NCI-H526 (cell line): ENCODE results near the gene ASTN2.
A peak's percentile ranks its signal among the peaks of the same experiment; 100 is the strongest.

Source experiments
- DNase-seq, 2 experiments: peaks; one replicate each; lab custom pipeline; 2025; lab: John Stamatoyannopoulos, UW

The ASTN2 gene

DNA sequence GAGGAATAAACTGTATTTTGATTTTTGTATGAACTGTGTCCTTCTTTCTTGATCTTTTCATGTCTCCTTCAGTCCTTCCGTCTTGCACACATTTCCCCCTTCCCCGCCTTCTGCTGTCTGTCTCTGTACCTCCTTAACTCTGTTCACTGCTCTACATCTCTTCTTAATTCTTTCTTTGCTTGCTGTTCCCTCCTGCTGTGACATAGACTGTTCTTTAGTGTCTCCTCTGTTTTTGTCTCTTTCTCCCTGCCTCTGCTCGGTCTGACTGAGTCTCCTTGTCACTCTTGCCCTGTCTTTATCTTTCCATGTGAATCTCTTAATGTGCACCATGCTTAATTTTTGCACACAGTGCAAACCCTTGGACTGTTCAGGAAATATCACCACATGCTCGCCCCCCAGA lies 614.8 kb downstream of the ASTN2 start:
- no peak for DNase-seq

DNA sequence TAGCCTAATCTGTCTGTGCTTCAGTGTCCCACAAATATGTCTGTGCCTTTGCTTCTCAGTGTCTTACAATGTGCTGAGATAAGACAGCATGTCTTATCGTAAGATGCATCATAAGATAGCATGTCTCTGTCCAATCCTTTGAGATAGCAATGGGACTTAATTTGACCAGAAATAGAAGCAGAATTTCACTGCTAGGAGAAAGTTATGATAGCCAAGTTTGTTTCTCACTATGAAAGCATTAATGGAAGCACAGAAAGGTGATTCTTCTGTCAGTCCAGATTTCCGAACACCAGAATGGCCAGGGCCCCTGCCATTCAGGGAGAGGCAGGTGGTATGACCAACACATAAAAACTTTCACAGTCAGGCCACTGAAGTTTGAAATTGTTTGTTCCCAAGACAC lies 616.3 kb downstream of the ASTN2 start:
- DNase-seq: no peak

DNA sequence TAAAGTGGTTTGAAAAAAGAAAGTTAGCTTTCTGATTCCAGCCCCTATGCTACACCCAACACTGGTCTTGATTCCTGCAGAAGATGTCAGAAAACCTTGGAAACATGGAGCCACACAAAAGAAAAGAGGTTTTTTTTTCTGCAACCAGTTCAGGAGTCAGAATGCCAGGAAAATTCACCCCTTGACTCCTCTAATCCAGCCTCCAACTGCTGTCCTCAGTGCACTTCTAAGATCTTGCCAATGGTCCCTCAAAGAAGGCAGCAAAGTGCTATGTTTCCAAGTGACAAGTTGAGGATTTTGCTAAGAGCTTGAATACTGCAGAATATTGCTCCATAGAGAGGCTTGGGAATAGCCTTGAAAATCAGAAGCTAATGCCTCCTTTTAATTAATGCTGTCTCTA lies 617.6 kb downstream of the ASTN2 start:
- DNase-seq: no peak

DNA sequence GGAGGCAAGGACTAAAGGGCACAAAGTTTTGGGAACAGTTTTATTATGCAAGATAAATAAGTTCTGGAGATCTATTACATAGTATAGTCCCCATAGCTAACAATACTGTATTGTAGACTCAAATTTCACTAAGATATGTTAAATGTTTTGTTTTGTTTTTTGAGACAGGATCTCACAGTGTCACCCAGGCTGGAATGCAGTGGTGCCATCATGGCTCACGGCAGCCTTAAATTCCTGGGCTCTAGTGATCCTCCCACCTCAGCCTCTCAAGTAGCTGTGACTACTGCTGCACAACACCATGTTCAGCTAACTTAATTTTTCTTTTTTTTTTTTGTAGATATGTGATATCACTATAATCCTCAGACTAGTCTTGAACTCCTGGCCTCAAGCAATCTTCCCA lies 618.2 kb downstream of the ASTN2 start:
- DNase-seq: no peak

DNA sequence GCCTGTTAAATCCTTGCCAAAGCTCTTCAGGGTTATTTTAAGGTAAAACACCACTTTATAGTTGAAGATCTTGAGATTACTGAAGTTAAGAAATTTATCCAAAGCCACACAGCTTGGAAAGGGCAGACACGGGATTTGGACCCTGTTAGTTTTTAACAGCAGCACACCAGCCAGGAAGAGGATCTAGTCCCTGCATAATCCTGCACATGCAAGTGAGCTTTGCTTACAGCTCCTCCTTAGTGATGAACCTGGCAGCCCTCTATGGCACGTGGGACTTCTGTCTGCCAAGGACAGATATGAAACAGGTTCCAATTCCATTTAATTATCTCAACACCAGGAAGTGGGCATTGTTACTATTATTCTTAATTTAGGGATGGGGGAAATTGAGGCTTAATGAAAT lies 619.0 kb downstream of the ASTN2 start:
- DNase-seq: no peak

DNA sequence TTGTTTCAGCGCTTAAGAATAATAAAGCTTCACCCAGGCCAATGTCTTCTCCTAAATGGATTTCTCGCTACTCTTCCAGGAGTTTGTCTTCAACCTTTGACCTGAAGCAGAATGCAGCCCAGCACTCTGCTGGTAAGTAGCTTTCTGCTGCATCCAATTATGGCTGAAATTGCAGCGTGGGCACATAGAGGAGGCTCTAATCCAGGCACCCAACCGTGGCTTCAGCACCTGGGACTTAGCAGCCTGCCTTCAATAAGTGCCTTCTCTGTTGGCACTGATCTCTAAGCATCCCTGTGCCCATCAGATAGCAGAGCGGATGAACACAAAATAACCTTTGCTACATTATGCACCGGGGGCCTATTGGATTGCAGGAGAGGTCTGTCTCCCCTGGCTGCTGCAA lies 622.6 kb downstream of the ASTN2 start:
- no peak for DNase-seq

DNA sequence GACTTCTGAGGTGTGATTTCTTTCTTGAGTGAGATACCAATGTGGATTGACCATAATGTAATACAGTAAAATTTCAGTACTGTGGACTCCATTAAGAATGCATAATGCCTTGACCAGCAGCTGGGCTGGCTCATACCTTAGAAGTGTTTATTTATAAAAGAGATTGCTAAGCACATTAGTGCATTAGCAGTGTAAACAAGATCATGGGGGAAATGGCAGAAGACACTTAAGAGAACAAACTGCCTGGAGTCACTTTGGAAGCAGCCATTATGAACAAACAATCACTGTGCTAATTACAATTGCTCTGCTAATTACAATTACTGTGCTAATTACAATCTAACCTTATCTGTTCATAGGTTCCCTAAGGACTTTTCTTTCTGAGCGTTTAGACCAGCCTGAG lies 623.5 kb downstream of the ASTN2 start:
- no peak for DNase-seq

DNA sequence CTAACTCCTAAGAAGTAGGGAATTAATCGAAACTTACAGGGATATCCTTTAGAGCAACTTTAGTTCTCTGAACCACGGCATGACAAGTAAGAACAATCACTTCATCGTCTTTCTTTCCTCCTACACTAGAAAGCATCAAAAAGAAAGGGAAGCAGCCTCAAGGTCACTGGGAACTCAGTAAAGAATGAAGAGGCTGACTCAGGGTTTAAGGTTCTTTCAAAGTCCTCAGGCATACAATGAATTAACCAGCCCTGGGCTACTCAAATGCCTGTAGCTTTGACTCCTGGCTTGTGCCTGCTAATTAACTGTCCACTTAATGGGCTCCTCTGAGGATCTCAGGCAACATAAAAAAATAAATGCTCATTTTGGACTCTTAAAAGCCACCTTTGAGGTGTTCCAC lies 625.8 kb downstream of the ASTN2 start:
- DNase-seq: no peak

DNA sequence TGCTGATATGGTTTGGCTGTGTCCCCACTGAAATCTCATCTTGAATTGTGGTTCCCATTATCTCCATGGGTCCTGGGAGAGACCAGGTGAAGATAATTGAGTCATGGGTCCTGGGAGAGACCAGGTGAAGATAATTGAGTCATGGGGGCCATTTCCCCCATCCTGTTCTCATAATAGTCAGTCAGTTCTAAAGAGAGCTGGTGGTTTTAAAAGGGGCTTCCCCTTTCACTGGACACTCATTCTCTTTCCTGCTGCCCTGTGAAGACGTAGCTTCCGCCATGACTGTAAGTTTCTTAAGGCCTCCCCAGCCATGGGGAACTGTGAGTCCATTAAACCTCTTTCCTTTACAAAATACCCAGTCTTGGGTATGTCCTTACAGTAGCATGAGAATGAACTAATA lies 628.1 kb downstream of the ASTN2 start:
- no peak for DNase-seq

DNA sequence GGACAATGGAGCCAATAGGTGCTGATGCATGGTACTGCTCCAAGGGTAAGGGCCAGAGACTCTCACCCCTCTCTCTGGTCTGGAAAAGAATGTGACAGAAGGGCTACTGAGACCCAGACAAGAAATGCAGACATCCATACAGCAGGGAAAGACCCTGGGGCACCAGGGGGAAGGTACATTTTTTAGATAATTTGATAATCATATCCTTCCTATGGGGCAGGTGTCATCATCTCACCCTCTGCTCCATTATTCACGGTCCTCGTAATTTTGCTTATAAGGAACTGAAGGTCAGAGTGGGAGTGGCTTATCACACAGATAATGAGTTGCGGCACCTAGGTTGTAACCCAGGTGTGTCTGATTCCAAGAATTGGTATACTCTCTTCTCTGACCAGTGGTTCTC lies 637.7 kb downstream of the ASTN2 start:
- DNase-seq: no peak

DNA sequence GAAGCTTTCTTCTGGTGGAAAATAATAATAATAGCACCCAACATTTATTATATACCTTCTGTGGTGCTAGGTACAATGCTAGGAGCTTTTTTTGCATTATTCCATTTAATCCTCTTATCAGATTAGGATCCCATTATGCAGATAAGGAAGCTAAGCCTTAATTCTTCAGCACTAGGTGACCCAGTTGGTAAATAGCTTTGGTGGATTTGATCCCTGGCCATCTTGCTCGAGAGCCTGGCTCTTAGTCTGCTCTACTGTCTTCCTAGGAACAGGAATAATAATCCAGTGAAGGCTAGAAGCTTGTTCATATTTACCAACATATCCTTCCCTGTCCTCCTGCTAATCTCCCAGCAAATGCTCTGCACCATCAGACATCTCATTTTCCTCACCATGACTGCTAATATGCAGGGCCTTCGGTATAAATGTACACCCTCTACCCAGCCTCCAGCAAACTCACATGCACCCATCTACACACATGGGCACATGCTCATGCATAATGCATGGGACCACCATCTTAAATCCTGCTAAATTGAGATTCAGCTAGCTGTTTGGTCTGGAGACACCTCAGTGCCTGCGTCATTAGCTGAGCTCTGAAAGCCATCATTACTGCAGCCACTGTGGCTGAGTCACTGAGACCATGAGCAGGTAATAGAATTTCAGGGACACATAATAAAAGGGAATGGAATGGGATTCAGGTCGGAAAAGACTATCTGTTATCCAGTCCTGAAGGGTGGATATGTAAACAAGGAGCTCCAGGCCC lies 640.3 kb downstream of the ASTN2 start:
- no peak for DNase-seq

DNA sequence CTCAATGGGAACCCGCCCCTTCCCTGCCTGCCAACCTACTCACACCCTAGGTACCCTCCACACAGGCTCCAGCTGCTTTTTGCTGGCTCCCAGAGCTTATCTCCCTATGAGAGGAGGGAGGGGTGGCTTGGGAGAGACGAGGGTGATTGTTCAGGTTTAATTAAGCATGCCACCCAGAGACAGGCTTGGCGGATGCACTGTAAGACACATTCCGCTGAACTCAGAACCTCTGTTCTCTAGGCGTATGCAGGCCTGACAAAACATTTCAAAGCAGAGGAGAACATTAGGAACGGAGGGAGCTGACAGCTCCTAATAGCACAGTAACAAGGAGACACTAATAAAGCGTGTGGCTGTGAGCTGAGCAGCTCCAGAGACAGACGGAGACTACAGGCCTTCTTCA lies 647.6 kb downstream of the ASTN2 start:
- DNase-seq: peak in 1 of 2 experiments; percentile 36

DNA sequence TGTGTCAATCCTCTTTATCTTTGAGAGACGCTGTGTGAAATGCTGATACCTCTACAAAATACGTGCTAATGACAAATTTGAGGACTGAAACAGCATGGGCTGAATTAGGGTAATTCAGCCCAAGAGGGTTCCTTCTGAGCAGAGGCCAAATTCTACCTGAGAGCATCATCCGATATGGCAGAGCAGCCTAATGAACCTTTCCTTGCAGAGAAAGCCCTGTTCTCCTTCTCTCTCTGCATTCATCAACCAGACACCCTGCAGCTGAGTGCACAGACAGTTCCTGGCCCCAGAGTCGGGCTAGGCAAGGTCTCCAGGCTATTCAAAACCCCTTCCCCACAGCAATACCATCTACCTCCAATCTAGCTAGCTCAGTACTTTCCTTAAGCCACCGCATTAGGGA lies 649.8 kb downstream of the ASTN2 start:
- DNase-seq: no peak

DNA sequence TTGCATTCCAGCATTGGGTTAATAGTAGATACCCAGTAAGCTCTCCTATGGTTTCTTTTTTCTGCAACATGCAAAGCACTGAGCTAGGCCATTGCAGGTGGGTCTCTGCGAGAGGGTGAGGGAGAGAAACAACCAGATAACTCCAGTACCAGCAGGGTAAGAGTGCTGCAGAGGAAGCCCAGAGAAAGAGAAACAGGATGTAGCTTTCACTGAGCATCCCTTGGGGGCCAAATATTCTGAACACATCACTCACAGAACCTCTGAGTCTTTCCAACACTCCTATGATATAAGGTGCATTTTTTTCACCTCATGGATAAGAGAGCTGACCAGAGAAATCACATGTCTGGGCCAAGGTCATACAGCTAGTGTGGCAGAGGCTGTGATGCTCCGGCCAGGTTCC lies 651.1 kb downstream of the ASTN2 start:
- DNase-seq: no peak

DNA sequence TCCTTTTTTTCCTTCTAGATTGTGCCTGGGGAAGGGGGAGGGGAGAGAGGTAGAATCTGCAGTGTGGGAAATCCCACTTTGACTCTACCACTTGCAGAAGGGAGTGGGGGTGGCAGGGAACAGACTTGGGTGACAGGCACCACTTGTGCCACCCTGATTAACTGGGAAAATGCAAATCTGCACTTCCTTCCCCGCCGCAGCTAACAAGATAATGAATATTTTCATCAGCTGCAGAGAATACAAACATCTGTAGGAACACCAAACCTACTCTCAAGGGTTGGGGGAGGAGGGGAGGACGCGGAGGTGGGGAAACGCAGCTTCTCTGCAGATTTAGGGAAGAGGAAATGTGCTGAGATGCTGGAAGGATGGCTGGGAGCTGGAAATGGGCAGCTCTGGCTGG lies 654.2 kb downstream of the ASTN2 start:
- no peak for DNase-seq

DNA sequence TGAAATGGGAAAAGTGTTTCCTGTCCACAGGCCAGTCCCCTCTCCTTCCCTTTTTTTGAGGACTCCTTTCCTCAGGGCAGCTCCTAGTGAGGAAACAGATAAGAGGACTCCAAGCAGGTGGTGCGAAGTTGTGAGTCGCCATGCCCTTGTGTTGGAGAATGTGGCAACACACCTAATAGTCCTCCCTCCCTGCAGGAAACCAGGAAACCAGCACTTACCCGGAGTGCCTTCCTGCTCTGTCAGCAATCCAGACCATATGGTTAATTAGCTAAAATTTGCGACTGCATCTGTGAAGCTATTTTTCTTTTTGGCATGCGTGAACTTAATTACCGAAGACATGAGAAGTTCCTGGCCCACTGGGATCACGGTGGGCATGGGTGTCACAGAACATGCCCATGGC lies 657.8 kb downstream of the ASTN2 start:
- DNase-seq: no peak

DNA sequence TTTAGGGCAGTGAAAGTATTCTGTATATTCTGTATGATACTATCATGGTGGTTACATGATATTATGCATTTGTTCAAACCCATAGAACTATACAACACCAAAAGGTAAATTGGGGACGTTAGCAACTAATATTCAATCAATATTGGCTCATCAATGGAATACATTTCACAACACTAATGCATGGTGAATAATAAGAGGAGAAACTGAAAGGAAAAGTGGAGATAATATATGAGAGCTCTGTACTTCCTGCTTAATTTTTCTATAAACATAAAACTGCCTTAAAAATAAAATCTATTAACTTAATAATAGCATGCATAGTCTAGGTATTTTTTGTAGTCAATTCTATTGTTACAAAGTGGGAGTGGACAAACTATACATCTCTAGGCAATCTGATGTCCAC lies 661.5 kb downstream of the ASTN2 start:
- no peak for DNase-seq

DNA sequence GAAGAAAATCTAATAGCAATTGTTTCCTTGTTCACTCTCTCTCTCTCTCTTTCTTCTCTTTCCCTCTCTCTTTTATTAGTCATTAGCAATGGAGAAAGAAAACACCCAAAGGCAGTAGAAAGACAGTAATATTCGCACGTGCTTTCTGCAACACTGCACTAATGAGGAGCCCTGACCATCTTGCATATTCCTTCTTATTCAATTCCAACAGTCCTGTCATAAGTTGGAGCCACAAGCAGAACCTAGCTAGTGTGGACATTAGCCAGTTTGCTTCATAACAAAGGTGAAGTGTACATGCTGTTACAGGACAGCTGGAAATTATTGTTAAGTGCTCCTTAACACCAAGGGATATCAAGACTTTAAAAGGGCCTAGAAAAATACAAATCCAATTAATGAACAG lies 664.3 kb downstream of the ASTN2 start:
- no peak for DNase-seq

DNA sequence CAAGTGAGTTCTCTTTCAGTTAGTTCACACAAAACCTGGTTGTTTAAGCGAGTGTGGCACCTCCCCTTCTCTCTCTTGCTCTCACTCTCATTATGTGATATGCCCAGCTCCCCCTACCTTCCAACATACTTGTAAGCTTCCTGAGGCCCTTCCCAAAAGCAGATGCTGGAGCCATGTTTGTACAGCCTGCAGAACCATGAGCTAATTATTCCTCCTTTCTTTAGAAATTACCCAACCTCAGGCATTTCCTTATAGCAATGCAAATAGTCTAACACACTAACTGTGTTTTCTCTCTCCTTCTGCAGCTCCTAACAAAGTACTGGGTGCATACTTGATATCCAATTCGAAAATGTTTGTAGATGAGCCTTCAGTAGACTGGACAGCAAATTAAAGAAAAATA lies 665.1 kb downstream of the ASTN2 start:
- no peak for DNase-seq

DNA sequence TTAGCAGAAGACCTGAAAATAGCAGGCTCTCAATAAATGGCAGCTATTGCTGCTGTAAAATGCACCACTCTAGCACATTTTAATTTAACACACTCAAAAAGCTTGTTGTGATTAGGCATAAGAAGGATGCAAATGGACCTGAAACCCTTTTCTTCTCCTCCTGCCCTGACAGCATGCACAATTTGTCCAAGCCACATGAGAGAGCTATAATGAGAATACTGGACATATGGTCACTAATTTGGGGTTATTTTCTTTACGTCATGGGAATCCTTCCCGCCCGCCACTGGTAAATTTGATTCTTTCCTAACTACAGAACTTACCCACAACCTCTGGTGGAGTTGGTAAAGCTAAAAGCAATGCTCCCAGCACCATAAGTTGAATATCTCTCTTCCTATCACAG lies 665.7 kb downstream of the ASTN2 start:
- DNase-seq: no peak

DNA sequence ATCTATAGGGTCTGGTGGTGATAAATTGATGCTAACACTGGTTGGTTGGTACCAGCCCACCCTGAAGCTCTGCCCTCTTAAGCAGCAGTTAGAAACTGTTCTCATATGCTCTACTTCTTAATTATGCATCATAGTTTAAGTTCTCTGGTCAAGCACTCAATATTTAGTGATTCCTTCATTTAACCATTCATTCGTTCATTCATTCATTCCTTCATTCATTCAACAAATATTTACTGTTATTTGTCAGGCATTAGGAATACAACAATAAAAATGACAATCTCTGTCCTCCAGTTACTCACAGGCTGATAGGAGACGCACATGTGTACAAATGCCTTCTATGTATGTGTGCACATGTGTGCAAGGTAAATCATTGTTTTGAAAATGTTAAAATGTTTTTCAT lies 673.1 kb downstream of the ASTN2 start:
- DNase-seq: no peak

DNA sequence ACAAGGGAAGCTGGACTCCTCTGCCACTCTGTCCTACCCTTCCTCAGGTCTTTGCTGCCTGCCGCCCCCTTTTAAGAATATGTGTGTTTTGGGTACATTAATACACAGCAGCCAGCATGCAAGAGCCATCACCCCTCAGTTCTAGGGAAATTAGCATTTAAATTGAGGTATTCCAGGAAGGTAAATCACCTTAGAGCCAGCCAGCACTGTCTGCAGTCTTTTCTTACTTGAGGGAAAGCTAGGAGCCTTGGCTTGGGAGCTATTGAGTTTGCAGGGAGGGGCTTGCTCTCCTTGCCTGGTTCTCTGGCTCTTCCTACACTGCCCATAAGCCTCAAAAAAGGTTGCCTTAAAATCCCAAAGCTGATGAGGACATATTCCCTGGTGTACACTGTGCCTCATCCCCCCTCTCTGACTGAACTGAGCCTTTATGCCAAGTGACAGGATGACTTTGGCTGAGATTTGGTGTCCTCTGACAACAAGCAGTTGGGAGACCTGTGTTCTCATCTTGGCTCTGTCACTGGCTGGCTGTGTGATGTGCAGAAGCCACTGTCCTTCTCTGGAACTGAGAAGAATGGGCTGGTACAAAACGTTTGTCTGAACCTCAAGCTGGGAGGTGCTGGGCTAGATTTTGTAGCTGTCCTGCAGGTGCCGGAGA lies 673.6 kb downstream of the ASTN2 start:
- no peak for DNase-seq

DNA sequence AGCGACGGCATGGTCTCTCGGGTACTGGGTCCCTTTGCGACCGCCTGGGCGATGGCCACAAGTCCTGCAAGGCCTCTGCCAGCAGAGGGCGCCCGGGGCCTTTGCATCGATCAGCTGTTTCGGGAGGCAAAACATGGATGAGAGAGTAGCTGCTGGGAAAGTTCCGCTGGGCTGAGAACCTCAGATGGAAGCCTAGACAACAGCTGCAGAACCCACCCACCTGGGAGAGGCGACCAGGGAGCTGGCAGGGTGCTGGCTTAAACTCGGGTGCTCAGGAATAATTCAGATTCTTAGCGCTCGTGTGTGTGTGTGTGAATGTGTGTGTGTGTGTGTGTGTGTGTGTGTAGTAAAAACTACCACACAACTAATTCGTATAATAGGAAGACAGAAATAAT lies 677.7 kb downstream of the ASTN2 start:
- peak; percentile 34 to 79 for DNase-seq
